NCI-H226 (cell line): ENCODE measurements around the gene PLXNB3.
"Not testable (repeated sequence)": the region's sequence is repeated elsewhere in the genome, so short reads cannot be mapped to it uniquely, and the experiment has no call there.

Experiments used
- DNase-seq: peaks from one replicate; pipeline ENCODE4 v3.0.0-alpha.2; 2015

PLXNB3 gene

DNA sequence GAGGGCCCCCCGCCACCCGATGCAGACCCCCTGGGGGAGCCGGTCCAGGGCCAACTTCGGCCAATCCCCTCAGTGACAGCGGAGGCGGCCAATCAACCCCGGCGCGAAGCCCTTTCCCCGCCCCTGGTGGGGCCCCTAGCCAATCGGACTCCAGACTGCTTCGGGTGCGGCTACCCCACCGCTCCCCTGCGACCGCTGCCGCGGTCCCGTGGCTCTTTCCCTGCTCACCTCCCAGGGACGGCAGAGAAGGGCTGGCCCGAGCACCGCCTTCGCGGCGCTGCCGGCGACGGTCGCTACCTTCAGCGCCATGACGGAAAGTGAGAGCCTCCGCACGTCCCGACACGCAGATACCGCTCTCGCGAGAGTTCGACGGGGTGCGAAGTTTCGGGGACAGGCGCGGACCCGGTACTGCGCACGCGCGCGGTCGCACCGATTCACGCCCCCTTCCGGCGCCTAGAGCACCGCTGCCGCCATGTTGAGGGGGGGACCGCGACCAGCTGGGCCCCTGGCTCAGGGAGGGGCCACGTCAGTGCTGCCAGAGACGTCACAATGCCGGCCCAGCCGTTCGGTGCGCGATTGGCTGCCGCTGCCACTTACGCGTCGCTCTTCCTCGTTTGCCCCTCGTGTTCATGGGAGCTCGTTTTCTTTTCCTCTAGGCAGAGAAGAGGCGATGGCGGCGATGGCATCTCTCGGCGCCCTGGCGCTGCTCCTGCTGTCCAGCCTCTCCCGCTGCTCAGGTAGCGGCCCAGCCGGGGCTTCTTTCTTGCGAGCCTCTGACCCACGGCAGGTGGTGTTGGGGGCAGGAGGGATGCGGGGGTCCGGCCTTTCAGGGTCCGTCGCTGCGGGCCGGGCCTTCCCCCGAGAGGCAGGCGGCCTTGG, 30.2 kb downstream of the PLXNB3 start, which contains the start of the genes IDH3G and SSR4:
IDH3G (minus strand) TSS at position 358 of the 879 bp plus-strand sequence; CDS start at position 309, 49 bp downstream.
SSR4 (plus strand) TSS at position 651 of the 879 bp plus-strand sequence; CDS start at position 671, 20 bp downstream.
- DNase-seq, result peak; percentile 87

DNA sequence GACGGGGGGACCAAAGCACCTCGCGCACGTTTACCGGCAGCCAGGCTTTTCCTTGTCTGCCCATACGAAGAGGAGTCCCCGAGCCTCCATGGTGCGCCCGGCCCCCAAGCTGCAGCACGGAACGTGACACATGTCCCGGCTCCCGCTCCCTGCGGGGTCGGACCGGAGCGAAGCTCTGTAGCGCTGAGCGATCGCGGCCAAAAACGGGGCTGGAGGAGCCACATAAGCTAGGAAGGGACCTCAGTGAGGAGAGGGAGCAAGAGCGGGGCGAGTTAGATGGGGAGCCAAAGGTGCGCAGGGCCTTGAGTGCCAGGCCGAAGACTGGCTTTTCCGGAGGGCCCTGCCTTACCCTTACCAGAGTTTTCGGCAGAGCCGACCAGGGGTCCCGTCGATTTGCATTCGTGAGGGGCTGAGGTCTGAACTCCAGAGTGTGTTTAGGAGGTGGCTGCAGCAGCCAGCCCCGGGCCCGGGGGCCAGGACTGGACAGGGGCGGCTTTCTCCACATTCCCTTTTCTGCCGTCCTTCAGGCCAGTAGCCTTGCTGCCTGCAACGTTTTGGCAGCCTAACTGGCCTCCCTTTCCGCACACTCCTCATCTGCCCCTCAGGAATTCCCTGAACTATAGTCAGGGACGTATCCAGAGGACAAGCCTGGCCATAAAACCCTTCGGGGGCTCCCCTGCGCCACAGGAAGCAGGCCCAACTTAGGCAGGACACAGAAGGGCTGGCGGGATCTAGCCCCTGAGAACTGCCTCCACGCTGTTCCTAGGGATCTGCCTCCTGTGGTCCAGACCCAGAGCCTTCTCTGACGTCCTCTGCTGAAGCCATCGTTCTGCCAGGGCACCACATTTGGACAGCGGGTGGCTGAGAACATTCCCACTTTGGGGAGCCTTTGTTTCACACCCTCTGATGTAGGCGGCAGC, 31.1 kb downstream of the PLXNB3 start:
- DNase-seq, result no peak

DNA sequence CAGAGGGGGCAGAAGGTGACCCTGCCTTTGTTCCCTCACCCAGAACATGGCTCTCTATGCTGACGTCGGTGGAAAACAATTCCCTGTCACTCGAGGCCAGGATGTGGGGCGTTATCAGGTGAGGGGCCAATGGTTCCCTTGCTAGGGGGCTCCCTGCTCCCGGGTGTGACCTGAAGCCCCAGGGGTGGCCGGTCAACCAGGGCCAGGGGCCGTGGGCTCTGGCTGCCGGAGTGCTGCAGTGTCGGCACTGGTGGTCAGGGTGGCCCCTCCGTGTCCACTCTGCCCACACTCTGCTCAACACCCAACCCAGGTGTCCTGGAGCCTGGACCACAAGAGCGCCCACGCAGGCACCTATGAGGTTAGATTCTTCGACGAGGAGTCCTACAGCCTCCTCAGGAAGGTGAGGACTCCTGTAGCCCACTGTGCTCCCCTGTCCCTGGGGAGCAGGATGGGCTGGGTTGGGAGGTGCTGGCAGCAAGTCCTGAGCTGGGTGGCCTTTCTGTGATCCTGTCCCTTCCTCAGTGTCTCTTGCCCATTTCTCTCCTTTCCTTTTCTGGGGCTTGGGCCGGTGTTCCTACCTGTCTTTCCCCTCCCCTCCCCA, 33.5 kb downstream of the PLXNB3 start:
- no peak for DNase-seq

DNA sequence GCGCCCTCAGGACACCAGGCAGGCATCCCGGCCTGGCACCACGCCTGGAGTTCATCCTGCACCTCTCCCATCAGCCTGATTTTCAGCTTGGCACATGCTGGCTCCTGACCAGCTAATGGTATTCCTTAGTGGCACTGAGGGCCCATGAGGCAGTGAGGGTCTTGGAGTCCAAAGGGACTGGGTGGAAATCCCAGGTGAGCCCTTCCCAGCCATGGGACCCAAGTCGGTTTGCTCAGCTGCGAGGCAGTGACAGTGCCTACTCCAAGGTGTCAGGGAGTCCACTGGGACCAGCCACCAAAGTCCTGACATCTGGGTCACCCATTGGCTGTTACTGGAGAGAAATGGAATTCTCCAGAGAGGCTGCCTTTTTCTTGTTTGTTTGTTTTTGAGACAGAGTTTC, 35.3 kb downstream of the PLXNB3 start:
- no peak for DNase-seq

DNA sequence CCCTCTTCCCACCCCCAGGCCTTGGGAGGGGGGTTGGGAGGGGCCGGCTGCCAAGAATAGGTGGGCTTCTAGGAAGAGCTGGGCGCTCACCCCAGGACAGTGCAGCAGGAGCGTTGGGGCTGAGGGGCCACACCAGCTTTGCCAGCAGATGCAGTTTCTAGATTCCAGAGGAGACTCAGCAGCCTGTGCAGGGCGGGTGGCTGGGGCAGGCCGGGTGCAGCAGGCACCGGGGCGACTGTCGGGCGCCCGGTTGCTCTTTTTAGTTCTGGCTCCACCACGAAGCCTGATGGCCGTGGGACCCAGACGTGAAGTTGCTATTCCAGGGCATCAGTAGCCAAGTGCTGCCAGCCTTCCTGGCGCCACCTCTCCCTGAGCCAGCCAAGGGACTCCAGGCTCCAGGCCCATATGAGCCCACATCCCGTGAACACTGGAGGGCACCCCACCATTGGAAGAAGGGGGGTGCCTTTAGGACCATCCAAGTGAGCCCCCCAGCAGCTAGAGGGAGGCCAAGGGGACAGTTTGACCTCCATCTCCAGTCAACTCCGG, 36.2 kb downstream of the PLXNB3 start:
- no peak for DNase-seq

- DNase-seq, result no peak
Observed at GRCh38 chrX:153800746-153801145, 36.7 kb downstream of the PLXNB3 start.

- DNase-seq, result no peak
Observed at GRCh38 chrX:153801669-153802068, 37.6 kb downstream of the PLXNB3 start.

DNA sequence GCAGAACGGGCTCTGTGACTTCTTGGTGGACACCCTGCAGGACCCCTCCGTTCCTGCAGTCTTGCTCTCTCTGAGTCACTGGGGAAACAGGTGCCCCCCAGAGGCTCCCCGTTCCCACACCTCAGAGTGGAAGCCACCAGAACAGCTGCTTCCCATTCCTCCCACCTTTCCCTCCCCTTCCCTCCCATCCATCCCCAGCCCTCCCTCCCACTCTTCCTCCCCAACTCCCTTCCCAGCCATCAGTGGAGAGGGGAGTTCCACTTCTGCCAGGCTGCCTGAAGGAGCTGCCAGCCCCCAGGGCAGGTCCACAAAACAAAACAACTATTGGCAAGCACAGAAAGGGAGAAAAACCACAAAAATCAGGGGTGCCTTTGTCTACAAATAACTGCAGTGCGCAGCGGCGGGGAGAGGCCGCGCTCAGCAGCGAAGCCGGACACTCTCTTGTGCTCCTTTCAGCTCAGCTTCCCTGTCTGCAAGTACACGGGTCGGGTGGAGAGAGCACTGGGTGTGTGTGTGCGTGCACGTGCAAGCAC, 38.5 kb downstream of the PLXNB3 start:
- no peak for DNase-seq

DNA sequence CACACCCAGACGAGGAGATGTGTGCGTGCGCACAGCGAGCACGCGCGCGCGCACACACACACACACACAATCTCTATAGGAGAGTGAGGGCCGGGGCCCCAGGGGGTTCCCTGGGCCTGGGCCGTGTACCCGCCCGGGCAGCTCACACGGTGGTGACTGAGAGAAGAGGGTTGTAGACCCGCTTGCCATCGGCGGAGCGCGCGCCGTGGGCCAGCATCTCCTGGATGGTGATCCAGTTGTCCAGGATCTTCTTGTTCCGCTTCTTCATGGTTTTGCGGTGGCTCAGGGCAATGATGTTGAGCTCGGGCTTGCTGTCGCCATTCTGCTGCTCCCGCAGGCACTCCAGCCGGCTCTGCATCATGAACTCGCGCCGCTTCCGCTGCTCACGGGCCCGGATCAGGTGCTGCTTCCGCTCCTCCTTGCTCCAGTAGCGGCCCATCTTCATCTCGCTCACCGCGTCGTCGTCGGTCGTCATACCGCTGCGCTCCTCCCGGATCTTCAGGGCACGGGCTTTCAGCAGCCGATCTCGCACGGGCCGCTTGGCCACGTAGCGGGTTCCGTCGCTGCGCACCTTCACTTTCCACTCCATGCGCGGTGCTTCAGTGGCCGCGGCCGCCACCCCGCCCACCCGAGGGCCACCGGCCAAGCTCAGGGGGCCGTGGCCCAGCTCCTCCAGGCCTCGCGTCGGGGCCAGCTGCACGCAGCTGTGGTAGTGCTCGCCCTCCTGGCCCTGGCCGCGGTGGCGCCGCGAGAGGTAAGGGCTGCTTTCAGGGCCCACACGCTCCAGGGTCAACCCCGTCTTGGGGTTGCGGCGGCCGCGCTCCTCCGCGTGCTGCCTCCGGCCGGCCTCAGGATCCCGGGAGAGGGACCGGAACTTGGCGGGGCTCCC, 39.4 kb downstream of the PLXNB3 start:
- DNase-seq, result no peak

DNA sequence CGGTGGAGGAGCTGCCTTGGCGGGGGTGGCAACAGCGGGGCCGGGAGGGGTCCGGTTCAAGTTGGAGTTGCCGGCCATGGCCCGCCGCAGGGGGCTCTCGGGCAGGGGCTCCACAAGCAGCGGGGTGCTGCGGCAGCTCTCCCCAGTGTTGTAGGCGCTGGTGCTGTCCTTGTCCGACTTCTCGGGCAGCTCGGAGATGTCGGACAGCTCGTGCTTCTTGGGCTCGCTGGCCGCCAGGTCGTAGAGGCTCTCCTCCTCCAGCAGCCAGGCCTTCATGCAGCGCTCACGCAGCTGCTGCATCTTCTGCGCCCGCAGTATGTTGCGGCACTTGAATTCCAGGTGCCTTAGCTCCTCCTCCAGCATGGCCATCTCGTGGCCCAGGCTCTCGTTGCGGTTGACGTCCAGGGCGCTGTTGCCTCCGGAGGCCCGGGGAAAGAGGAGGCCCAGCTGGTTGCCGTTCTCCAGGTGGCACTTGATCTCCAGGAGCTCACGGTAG, 40.1 kb downstream of the PLXNB3 start:
- DNase-seq, result no peak

DNA sequence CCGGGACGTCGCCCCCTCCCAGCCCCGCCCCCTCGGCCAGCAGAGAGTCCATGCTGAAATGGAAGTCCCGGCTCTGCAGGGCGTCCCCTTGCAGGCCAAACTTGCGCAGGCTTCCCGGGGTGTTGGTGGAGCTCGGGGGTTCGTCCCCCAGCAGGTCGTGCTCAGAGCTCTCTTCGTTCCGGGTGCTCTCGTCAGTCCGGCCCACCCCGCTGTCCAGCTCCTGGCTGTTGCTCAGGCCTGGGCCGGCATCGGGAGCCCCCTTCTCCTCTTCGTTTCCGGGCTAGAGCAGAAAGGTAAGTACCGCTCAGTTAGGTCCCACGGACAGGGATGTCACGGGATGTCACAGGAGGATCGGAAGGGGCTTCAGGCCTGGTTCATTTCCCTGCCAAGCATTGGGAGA, 40.6 kb downstream of the PLXNB3 start:
- DNase-seq, result no peak

DNA sequence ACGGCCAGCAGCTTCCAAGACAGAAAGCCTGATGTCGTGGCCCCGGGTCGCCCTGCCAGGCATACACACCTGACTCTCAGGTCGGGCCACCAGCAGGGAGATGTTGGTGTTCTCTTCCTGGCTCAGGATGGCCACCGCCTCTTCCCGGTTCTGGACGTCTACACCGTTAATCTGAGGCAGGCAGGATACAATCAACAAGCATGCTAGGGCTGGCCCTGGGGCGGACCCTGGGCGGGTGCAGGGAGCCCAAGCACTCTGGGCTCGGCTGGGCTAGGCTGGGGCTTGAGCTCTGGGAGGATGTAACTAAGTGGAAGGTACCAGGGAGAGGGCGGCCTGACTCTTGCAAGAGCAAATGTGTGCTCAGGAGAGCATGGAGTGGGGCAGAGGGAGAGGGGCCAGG, 41.4 kb downstream of the PLXNB3 start:
- DNase-seq, result no peak

DNA sequence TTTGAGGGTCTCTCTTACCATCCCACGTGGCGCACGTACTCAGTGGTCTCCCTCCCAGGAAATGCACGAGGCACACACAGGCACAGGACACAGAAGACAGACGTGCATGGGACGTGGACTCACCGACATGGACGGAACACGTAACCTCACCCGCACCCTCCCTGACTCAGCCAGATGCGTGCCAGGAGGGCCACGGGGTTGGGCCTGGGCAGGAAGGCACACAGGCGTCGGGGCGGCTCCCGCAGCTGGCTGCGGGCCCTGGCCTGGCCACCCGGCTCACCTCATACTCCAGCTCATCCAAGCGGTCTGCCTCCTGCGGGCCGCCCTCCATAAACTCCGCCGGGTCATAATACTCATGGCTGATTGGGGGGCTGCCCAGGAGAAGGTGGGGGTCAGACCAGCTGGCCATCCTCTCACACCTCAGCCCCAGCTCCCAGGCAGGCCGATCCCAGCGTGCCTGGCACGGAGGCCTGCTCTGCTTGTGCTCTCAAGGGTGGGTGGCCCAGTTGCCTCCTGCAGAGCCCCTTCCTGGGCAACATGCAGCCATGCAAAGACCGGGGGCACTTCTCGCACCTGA, 43.0 kb downstream of the PLXNB3 start:
- DNase-seq, result no peak

DNA sequence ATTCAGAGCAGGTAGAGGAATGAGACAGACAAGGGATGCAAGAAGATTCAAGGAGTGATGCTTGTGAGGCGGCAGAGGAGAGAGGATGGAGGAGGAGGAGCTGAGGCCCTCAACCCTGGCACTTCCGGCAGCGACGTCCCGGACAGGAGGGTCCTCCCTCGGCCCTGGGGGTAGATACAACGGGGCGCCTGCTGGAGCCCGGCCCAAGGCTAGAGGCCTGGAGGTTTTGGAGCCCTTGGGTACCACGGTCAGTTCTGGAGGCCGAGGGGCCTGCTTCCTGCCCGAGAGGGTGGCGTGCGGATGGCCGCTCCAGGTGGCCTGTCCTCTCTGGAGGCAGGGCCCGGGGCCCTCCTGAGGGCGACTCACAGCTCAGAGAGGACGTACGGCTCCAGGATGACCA, 43.9 kb downstream of the PLXNB3 start:
- DNase-seq, result no peak

- no peak for DNase-seq
Observed at GRCh38 chrX:153812220-153812619, 48.2 kb downstream of the PLXNB3 start.

GRCh38 chrX:153813161-153813560, 49.1 kb downstream of the PLXNB3 start:
- no peak for DNase-seq

DNA sequence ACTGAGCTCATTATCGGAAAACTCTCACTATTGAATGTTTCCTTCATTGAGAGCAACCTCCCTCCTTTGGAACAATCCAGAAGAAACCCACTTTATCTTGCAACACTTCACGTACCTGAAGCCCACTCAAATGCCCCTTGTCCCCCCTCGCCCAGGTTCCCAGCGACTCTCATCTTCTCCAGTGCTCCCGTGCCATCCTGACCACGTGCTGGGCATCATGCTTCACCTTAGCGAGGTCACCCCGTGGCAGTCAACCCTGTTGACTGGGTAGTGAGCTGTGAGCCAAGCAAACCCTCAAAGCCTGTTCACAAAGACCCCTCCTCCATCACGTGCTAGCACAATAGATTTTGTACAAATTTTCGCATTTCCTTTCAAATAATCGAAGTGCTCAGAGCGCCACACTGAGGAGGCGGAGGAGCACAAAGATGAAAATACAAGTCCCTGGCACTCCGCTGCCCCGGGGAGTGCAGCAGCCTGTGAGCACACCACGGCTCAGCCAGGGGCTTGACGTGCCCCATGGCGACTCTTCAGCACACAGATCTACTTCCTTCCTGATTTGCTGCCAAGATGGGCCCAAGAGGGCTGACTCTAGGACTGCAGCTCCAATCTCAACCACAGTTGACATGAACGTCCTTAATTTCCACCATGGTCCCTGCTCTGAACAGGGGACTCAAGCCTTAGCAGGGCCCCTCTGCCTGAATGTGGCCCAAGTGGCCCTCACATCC, 50.7 kb downstream of the PLXNB3 start:
- DNase-seq, result no peak

DNA sequence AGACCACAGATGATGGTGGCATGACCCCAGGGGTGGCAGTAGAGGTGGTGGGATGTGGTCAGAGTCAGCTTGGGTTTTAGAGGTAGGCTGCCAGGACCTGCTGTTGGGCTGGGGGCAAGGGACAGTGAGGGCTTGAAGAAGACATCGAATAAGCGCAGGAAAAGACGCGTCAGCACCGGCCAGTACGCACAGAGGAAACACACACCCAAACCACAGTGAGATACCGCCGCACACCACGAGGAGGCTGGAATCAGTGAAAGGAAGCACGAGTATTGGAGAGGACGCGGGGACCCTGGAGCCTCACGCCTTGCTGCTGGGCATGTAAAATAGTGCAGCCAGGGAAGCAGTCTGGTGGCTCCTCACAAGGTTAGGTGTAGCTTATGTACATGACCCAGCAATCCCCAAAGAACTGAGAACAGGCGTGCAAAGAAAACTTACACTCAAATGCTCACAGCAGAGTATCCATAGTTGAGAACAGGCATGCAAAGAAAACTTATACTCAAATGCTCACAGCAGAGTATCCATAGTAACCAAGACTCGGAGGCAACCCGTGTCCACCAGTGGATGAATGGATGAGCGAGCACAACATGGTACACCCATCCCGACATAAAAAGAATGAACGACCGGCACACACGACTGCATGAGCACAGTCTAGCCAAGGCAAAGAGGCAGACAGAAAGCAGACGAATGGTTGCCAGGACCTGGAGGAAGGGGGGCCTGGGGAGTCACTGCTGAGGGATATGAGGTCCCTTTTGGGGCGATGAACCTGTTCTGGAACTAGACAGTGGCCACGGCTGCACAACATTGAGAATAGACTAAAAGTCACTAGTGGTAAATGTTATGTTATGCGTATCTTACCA, 53.0 kb downstream of the PLXNB3 start:
- DNase-seq, result no peak

DNA sequence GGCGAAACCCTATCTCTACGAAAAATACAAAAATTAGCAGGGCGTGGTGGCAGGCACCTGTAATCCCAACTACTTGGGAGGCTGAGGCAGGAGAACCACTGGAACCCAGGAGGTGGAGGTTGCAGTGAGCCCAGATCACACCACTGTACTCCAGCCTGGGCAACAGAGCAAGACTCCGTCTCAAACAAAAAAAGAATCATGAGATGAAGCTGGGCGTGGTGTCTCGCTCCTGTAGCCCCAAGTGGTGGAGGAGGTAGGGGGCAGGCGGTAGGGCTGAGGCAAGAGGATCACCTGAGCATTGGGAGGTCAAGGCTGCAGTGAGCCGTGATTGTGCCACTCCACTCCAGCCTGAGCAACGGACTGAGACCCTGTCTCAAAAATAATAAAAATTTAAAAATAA, 54.0 kb downstream of the PLXNB3 start:
- DNase-seq, result not testable (repeated sequence)
